Endothelial cell of umbilical vein (primary cell): Measurements from ENCODE around the gene CSRP1. TPM values are rescaled to one million over a fixed set of nuclear protein-coding genes. Genes with fewer than 3 reads are reported as not detected.

Source experiments
- BruUV-seq: library from RNA; stranded (reverse); fragments of 400-500 nt; replicated peaks from 2 replicates; lab custom pipeline; 2021; lab: Mats Ljungman, UMichigan
- CTCF ChIA-PET: fragments of 300-600, 350-600 bp; sonication (Branson Sonifier 250); formaldehyde crosslinking; loops from one replicate; lab custom pipeline; 2021; ENCODE audit warnings: antibody characterized with exemption, inconsistent platforms; lab: Charles Lee
- POLR2A ChIA-PET: fragments of 300-600, 350-600 bp; sonication (Branson Sonifier 250); formaldehyde crosslinking; loops from one replicate; lab custom pipeline; 2021; ENCODE audit warnings: antibody characterized with exemption, inconsistent platforms; lab: Charles Lee
- DNase-seq: peaks from one replicate; pipeline ENCODE4 v3.0.0-alpha.2; 2011; ENCODE audit warnings: low read depth, low spot score
- FAIRE-seq: peaks from 2 replicates; lab custom pipeline; 2011; peaks lifted over from hg19 to GRCh38; lab: Jason Lieb, UNC
- H2AFZ ChIP-seq: 2 replicates; pipeline ENCODE4 v1.6.0; 2012; ENCODE audit warnings: low read depth, low read length, control low read depth, inconsistent platforms
- H3K27ac ChIP-seq: 2 replicates; pipeline ENCODE4 v1.5.1; 2011; ENCODE audit warnings: low read depth, mild to moderate bottlenecking, control low read depth, low read length, moderate library complexity; ENCODE audit not compliant: insufficient read depth
- H3K27me3 ChIP-seq, 2 experiments: 2 replicates each; pipeline versions ENCODE4 v1.6.0 to v1.6.1; 2011; ENCODE audit warnings: low read length in 2 of 2, mixed read lengths in 1 of 2; ENCODE audit not compliant: control insufficient read depth in 2 of 2, insufficient read depth in 2 of 2
- H3K36me3 ChIP-seq, 2 experiments: 2 replicates in 1 of 2; 3 replicates in 1 of 2; pipeline ENCODE4 v1.5.1; 2011; ENCODE audit warnings: low read length in 2 of 2, mild to moderate bottlenecking in 1 of 2, moderate library complexity in 1 of 2; ENCODE audit not compliant: control insufficient read depth in 2 of 2, insufficient read depth in 2 of 2; ENCODE audit errors: extremely low read depth in 1 of 2
- H3K4me1 ChIP-seq: 3 replicates; pipeline ENCODE4 v1.5.1; 2011; ENCODE audit warnings: mild to moderate bottlenecking, low read length; ENCODE audit not compliant: control insufficient read depth, insufficient read depth; ENCODE audit errors: extremely low read depth
- H3K4me2 ChIP-seq: 2 replicates; pipeline ENCODE4 v1.6.1; 2011; ENCODE audit warnings: low read length, control low read depth, mixed read lengths; ENCODE audit not compliant: insufficient read depth
- H3K4me3 ChIP-seq, 3 experiments: fragments of 200-600 bp in 1 of 3; sonication (generic), shearing (Covaris generic) in 1 of 3; replicated peaks in 1 of 3; 2 replicates each; pipeline ENCODE4 v1.5.1; 2011 to 2016; ENCODE audit warnings: control low read depth in 3 of 3, low read length in 3 of 3, mild to moderate bottlenecking in 2 of 3, inconsistent platforms in 1 of 3, low read depth in 1 of 3, moderate library complexity in 1 of 3; ENCODE audit not compliant: insufficient read depth in 1 of 3
- H3K79me2 ChIP-seq: 2 replicates; pipeline ENCODE4 v1.6.0; 2012; ENCODE audit warnings: low read length, inconsistent platforms; ENCODE audit not compliant: control insufficient read depth, insufficient read depth
- H3K9ac ChIP-seq: replicated peaks from 2 replicates; pipeline ENCODE3; 2011; ENCODE audit warnings: low read length, control low read depth; ENCODE audit not compliant: insufficient read depth; ENCODE audit errors: extremely low read depth
- H3K9me1 ChIP-seq: replicated peaks from 3 replicates; pipeline ENCODE4 v1.6.0; 2011; ENCODE audit warnings: mild to moderate bottlenecking, low read length; ENCODE audit not compliant: control insufficient read depth, insufficient read depth; ENCODE audit errors: extremely low read depth
- H3K9me3 ChIP-seq: replicated peaks from 2 replicates; pipeline ENCODE4 v1.5.1; 2012; ENCODE audit warnings: low read length, inconsistent platforms; ENCODE audit not compliant: control insufficient read depth, insufficient read depth
- H4K20me1 ChIP-seq: replicated peaks from 2 replicates; pipeline ENCODE3; 2011; ENCODE audit warnings: mild to moderate bottlenecking, low read length; ENCODE audit not compliant: control insufficient read depth, insufficient read depth; ENCODE audit errors: extremely low read depth
- EZH2 ChIP-seq: IDR thresholded peaks from 2 replicates; pipeline ENCODE4 v1.6.1; 2012; ENCODE audit warnings: borderline replicate concordance, low read depth, mild to moderate bottlenecking, moderate library complexity, low read length, inconsistent platforms; ENCODE audit not compliant: severe bottlenecking
- FOS ChIP-seq: IDR thresholded peaks from 2 replicates; pipeline ENCODE4 v1.6.1; 2011; ENCODE audit warnings: mild to moderate bottlenecking, low read length, moderate library complexity, borderline replicate concordance; ENCODE audit not compliant: insufficient read depth
- GATA2 ChIP-seq: IDR thresholded peaks from 2 replicates; pipeline ENCODE4 v1.7.0; 2011; ENCODE audit warnings: low read depth, mild to moderate bottlenecking, moderate library complexity, mixed read lengths, low read length; ENCODE audit not compliant: insufficient read length, insufficient read depth
- JUN ChIP-seq: IDR thresholded peaks from 2 replicates; pipeline ENCODE4 v1.6.1; 2011; ENCODE audit warnings: borderline replicate concordance, low read depth; ENCODE audit not compliant: insufficient read length, insufficient read depth
- MYC ChIP-seq: IDR thresholded peaks from one replicate; pipeline ENCODE4 v1.6.1; 2011; ENCODE audit warnings: mild to moderate bottlenecking, low read depth, low read length
- POLR2A ChIP-seq: IDR thresholded peaks from 2 replicates; pipeline ENCODE4 v1.6.1; 2012; ENCODE audit warnings: low read depth, mild to moderate bottlenecking, control low read depth, low read length
- POLR2AphosphoS5 ChIP-seq: IDR thresholded peaks from 2 replicates; pipeline ENCODE4 v1.6.1; 2012; ENCODE audit warnings: low read depth, mild to moderate bottlenecking, control low read depth, low read length, moderate library complexity; ENCODE audit not compliant: insufficient read depth
- dilution Hi-C: fragments of 300-500 bp; cut with MboI; formaldehyde crosslinking; loops from one replicate; pipeline ENCODE4 v1.15.0; 2019; ENCODE audit warnings: low sequenced_read_pairs; ENCODE audit not compliant: extremely low pct_ligation_motif_present
- intact Hi-C: fragments of 100-400 bp; cut with micrococcal nuclease; formaldehyde crosslinking; loops from one replicate; pipeline ENCODE4 v1.10.0; 2022
- polyA plus RNA-seq, 4 experiments: library from polyadenylated mRNA; depleted of rRNA in 3 of 4; stranded (reverse) in 3 of 4; unstranded in 1 of 4; fragments of >200 nt; gene quantifications; 2 replicates each; pipeline versions ENCODE4 v1.2.1 to v1.2.3, GENCODE V29; 2011 to 2012; ENCODE audit warnings: missing spikeins in 1 of 4
- total RNA-seq: library from RNA; stranded (reverse); gene quantifications from 2 replicates; pipeline ENCODE4 v1.2.3, GENCODE V29; 2021
- TF ChIP-seq, protein P1 (sequence below): IDR thresholded peaks from 2 replicates; pipeline ENCODE4 v1.6.1; 2011; ENCODE audit not compliant: insufficient read depth, insufficient read length
- TF ChIP-seq, protein P2 (sequence below), 2 donors: IDR thresholded peaks; 1 replicate in 1 of 2; 2 replicates in 1 of 2; pipeline ENCODE4 v1.5.1; 2011; ENCODE audit warnings: low read length in 2 of 2, mild to moderate bottlenecking in 2 of 2, moderate library complexity in 2 of 2, control low read depth in 1 of 2, inconsistent platforms in 1 of 2, low read depth in 1 of 2; ENCODE audit not compliant: insufficient read depth in 1 of 2; ENCODE audit errors: extremely low read depth in 1 of 2

Gene CSRP1
- total and polyA plus RNA-seq, 2 donors (not counting 3 experiments of a cell fraction or from before 2014, with no cell fraction given), result 393 to 510 TPM

GRCh38 chr1:201452866-201453265 is 54.1 kb downstream of the CSRP1 start:
- ChIA-PET CTCF (interaction anchor here (1.2 to 9.3 kb wide), 4 partner anchors 9 to 60 kb away, joined by 3 to 148 read pairs (median 22); no protein-coding TSS in a partner anchor), POLR2A (no interaction called here)
- TF ChIP-seq FOS, result no peak
- TF ChIP-seq, protein P1, sequence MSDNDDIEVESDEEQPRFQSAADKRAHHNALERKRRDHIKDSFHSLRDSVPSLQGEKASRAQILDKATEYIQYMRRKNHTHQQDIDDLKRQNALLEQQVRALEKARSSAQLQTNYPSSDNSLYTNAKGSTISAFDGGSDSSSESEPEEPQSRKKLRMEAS, result no peak
- no peak for TF ChIP-seq EZH2
- no peak for TF ChIP-seq POLR2AphosphoS5
- no peak for TF ChIP-seq MYC
- no TSS peak for BruUV-seq
- Histone ChIP-seq H3K79me2 (no peaks in the 10 kb centered on the region), H3K4me3 (no peak overlapping the region), H3K36me3 (no peaks in the 10 kb centered on the region), H3K4me2 (no peak overlapping the region), H3K27ac (no peak overlapping the region), H2AFZ (no peak overlapping the region), H3K9me3 (no peaks in the 10 kb centered on the region), H3K9ac (no peak overlapping the region), H3K9me1 (no peaks in the 10 kb centered on the region), H3K4me1 (no peaks in the 10 kb centered on the region), H4K20me1 (no peaks in the 10 kb centered on the region), H3K27me3 (no peaks in the 10 kb centered on the region)
- DNase-seq, result no peak
- no peak for FAIRE-seq
- intact Hi-C loops (no loop called here), dilution Hi-C loops (no loop called here)

- no peak overlapping the region for H3K4me2 ChIP-seq
- no peak for FAIRE-seq
- BruUV-seq, result no TSS peak
- H3K27me3 ChIP-seq, result peaks cover 0 to 2% of the 10 kb centered on the region in 2 experiments
- no peaks in the 10 kb centered on the region for H3K9me3 ChIP-seq
- POLR2A ChIA-PET, result no interaction called here
- CTCF ChIA-PET, result interaction anchor here (1.1 to 9.3 kb wide), 3 partner anchors 15 to 62 kb away, joined by 5 to 148 read pairs (median 40); no protein-coding TSS in a partner anchor
- no peak overlapping the region for H3K27ac ChIP-seq
- no peaks in the 10 kb centered on the region for H4K20me1 ChIP-seq
- no peaks in the 10 kb centered on the region for H3K9me1 ChIP-seq
- no peak overlapping the region for H3K9ac ChIP-seq
- H3K4me3 ChIP-seq, result no peak overlapping the region
- TF ChIP-seq POLR2A (no peak), POLR2AphosphoS5 (no peak), JUN (no peak), GATA2 (no peak), MYC (no peak), FOS (no peak), EZH2 (no peak)
- TF ChIP-seq, protein P2, sequence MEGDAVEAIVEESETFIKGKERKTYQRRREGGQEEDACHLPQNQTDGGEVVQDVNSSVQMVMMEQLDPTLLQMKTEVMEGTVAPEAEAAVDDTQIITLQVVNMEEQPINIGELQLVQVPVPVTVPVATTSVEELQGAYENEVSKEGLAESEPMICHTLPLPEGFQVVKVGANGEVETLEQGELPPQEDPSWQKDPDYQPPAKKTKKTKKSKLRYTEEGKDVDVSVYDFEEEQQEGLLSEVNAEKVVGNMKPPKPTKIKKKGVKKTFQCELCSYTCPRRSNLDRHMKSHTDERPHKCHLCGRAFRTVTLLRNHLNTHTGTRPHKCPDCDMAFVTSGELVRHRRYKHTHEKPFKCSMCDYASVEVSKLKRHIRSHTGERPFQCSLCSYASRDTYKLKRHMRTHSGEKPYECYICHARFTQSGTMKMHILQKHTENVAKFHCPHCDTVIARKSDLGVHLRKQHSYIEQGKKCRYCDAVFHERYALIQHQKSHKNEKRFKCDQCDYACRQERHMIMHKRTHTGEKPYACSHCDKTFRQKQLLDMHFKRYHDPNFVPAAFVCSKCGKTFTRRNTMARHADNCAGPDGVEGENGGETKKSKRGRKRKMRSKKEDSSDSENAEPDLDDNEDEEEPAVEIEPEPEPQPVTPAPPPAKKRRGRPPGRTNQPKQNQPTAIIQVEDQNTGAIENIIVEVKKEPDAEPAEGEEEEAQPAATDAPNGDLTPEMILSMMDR (IDR thresholded peaks at IDR 0.05; ENCODE audit: extremely low read depth in 1 of 2, insufficient read depth in 1 of 2, low read depth in 1 of 2, low read length in 2 of 2), result no peak
- TF ChIP-seq, protein P1, result no peak
- no peaks in the 10 kb centered on the region for H3K79me2 ChIP-seq
- H3K4me1 ChIP-seq, result no peaks in the 10 kb centered on the region
- H2AFZ ChIP-seq, result peak overlapping the region; percentile 78
- H3K36me3 ChIP-seq, result no peaks in the 10 kb centered on the region
- DNase-seq, result peak; percentile 57
- dilution Hi-C loops, result no loop called here
- intact Hi-C loops, result no loop called here
Measured at GRCh38 chr1:201450721-201451291, 56.1 kb downstream of the CSRP1 start.
